Mesendoderm (in vitro differentiated cells): ENCODE measurements around the gene FEM1C.

ENCODE experiments used
- DNase-seq: peaks from one replicate; pipeline ENCODE4 v3.0.0; 2013
- H2AK5ac ChIP-seq: 2 replicates; pipeline ENCODE4 v1.6.1; 2013; ENCODE audit warnings: low read length, inconsistent platforms
- H2BK120ac ChIP-seq: 2 replicates; pipeline ENCODE4 v1.6.1; 2013; ENCODE audit warnings: low read depth, mild to moderate bottlenecking, low read length, moderate library complexity, mixed read lengths
- H2BK15ac ChIP-seq: replicated peaks from 2 replicates; pipeline ENCODE4 v1.6.1; 2013; ENCODE audit warnings: low read depth, mild to moderate bottlenecking, moderate library complexity
- H2BK5ac ChIP-seq: 2 replicates; pipeline ENCODE4 v1.6.1; 2013; ENCODE audit warnings: low read length, inconsistent platforms
- H3K18ac ChIP-seq: 2 replicates; pipeline ENCODE4 v1.6.1; 2013; ENCODE audit warnings: mild to moderate bottlenecking, low read length, mixed read lengths
- H3K23ac ChIP-seq: one replicate; pipeline ENCODE4 v1.6.1; 2013; ENCODE audit warnings: low read length
- H3K27ac ChIP-seq: 2 replicates; pipeline ENCODE4 v1.5.1; 2013; ENCODE audit warnings: low read depth, mild to moderate bottlenecking, inconsistent platforms, low read length, moderate library complexity
- H3K27me3 ChIP-seq: 2 replicates; pipeline ENCODE4 v1.6.1; 2013; ENCODE audit warnings: low read length, control low read depth, mild to moderate bottlenecking, inconsistent platforms; ENCODE audit not compliant: insufficient read depth, poor library complexity
- H3K36me3 ChIP-seq: 2 replicates; pipeline ENCODE4 v1.6.1; 2013; ENCODE audit warnings: low read length, inconsistent platforms; ENCODE audit not compliant: control insufficient read depth, insufficient read depth
- H3K4ac ChIP-seq: one replicate; pipeline ENCODE4 v1.6.1; 2013; ENCODE audit warnings: low read depth, mild to moderate bottlenecking, low read length, moderate library complexity
- H3K4me1 ChIP-seq: 2 replicates; pipeline ENCODE4 v1.6.1; 2013; ENCODE audit warnings: low read depth, low read length, inconsistent platforms; ENCODE audit not compliant: control insufficient read depth
- H3K4me2 ChIP-seq: 2 replicates; pipeline ENCODE4 v1.6.1; 2013; ENCODE audit warnings: low read length
- H3K4me3 ChIP-seq: 2 replicates; pipeline ENCODE4 v1.5.1; 2013; ENCODE audit warnings: mild to moderate bottlenecking, low read length
- H3K56ac ChIP-seq: one replicate; pipeline ENCODE4 v1.6.1; 2013; ENCODE audit warnings: low read length
- H3K79me1 ChIP-seq: 2 replicates; pipeline ENCODE4 v1.6.1; 2013; ENCODE audit warnings: low read length, inconsistent platforms
- H3K79me2 ChIP-seq: 2 replicates; pipeline ENCODE4 v1.6.1; 2013; ENCODE audit warnings: mild to moderate bottlenecking, low read length; ENCODE audit not compliant: control insufficient read depth, insufficient read depth
- H3K9ac ChIP-seq: 2 replicates; pipeline ENCODE4 v1.6.1; 2013; ENCODE audit warnings: low read length, inconsistent platforms
- H4K5ac ChIP-seq: one replicate; pipeline ENCODE4 v1.6.1; 2013; ENCODE audit warnings: low read length
- H4K8ac ChIP-seq: one replicate; pipeline ENCODE4 v1.6.1; 2013; ENCODE audit warnings: low read depth, mild to moderate bottlenecking, control low read depth, low read length, moderate library complexity
- WGBS: extraction: QIAGEN DNeasy Blood & Tissue Kit; methylation state at CpG from one replicate; pipeline ENCODE4 v1.1.7; 2013; ENCODE audit warnings: low lambda C conversion rate, missing lambda C conversion rate; ENCODE audit not compliant: insufficient coverage; ENCODE audit errors: extremely low coverage; 5-methylcytosine and 5-hydroxymethylcytosine counted together

The FEM1C gene

DNA sequence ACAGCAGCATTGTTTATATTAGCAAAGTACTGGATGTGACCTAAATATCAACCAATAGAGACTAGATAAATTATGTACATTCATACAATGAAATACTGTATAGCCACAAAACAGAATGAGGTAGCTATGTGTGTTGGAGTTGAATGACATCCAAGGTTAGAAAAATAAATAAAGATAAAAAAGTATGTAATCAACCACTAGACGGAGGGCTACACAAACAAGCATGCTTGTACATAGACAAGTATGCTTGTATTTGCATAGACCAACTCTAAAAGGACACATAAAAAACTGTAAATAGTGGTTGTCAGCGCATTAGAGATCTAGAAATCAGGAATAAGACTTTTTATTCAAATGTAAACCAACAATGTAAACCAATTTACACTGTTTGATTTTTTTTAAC lies 3.0 kb downstream of the FEM1C start:
- H3K27me3 ChIP-seq, result no peaks in the 10 kb centered on the region
- no peak overlapping the region for H3K56ac ChIP-seq
- no peak overlapping the region for H3K4ac ChIP-seq
- no peak for DNase-seq
- H3K4me3 ChIP-seq, result no peak overlapping the region
- peaks cover 54% of the 10 kb centered on the region for H3K79me2 ChIP-seq
- H2BK5ac ChIP-seq, result no peak overlapping the region
- H3K23ac ChIP-seq, result no peak overlapping the region
- H3K27ac ChIP-seq, result no peak overlapping the region
- H2AK5ac ChIP-seq, result no peak overlapping the region
- H2BK120ac ChIP-seq, result no peak overlapping the region
- no peak overlapping the region for H3K4me2 ChIP-seq
- no peaks in the 10 kb centered on the region for H3K4me1 ChIP-seq
- H3K36me3 ChIP-seq, result no peaks in the 10 kb centered on the region
- no peak overlapping the region for H4K5ac ChIP-seq
- H3K18ac ChIP-seq, result no peak overlapping the region
- H4K8ac ChIP-seq, result no peak overlapping the region
- WGBS, result no CpG with 5 or more reads among the region's 2 CpGs
- H2BK15ac ChIP-seq, result no peak overlapping the region
- H3K9ac ChIP-seq, result no peak overlapping the region
- peaks cover 11% of the 10 kb centered on the region for H3K79me1 ChIP-seq

DNA sequence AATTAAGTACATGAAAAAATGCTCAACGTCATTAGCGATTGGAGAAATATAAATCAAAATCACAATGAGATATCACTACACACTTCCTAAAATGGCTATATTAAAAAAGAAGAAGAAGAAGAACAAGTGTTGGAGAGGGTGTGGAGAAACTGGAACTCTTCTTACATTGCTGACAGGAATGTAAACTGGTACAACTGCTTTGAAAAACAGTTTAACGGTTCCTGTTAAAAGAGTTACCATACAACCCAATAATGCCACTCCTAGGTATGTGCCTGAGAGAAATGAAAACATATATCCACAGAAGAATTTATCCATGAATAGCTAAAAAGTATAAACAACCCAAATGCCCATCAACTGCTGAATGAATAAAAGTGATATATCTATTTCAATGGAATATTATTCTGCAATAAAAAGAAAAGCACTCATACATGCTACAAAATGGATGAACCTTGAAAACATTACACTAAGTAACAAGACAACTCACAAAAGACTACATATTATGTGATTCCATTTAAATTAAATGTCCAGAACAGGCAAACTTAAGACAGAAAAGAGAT lies 9.0 kb downstream of the FEM1C start:
- H3K9ac ChIP-seq, result no peak overlapping the region
- no peak overlapping the region for H4K5ac ChIP-seq
- no peaks in the 10 kb centered on the region for H3K27me3 ChIP-seq
- H3K36me3 ChIP-seq, result no peaks in the 10 kb centered on the region
- peaks cover 50% of the 10 kb centered on the region for H3K79me2 ChIP-seq
- no peak overlapping the region for H3K23ac ChIP-seq
- H2BK15ac ChIP-seq, result no peak overlapping the region
- H3K4me1 ChIP-seq, result no peaks in the 10 kb centered on the region
- H2BK5ac ChIP-seq, result no peak overlapping the region
- no peak overlapping the region for H3K4me3 ChIP-seq
- H2BK120ac ChIP-seq, result no peak overlapping the region
- H3K18ac ChIP-seq, result no peak overlapping the region
- no peak overlapping the region for H3K27ac ChIP-seq
- DNase-seq, result no peak
- no peak overlapping the region for H4K8ac ChIP-seq
- H3K79me1 ChIP-seq, result peaks cover 11% of the 10 kb centered on the region
- H3K4ac ChIP-seq, result no peak overlapping the region
- no peak overlapping the region for H3K4me2 ChIP-seq
- H2AK5ac ChIP-seq, result no peak overlapping the region
- no peak overlapping the region for H3K56ac ChIP-seq
- no CpG with 5 or more reads among the region's 3 CpGs for WGBS

DNA sequence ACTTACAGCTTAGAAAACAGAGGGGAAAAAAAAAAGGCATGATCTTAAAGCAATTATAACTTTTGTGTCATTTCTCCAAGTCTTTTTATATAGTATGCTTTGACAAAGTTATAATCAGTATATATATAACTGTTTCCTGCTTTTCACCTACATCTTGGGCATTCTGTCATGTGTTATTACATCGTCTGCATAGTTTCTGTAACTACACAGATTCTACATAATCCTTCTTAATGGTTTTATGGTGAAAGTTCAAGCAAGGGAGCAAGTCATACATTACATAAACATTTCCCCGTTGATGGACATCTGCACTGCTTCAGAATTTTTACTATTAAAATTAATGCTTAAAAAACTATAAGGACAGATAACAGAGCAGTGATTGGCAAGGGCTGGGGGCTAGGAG lies 12.1 kb downstream of the FEM1C start:
- Histone ChIP-seq H3K4me2 (no peak overlapping the region), H4K8ac (no peak overlapping the region), H3K9ac (no peak overlapping the region), H4K5ac (no peak overlapping the region), H3K36me3 (no peaks in the 10 kb centered on the region), H3K23ac (no peak overlapping the region), H3K4me3 (no peak overlapping the region), H3K18ac (no peak overlapping the region), H3K27me3 (no peaks in the 10 kb centered on the region), H2BK5ac (no peak overlapping the region), H2BK15ac (no peak overlapping the region), H3K56ac (no peak overlapping the region), H2AK5ac (no peak overlapping the region), H3K27ac (no peak overlapping the region), H3K4me1 (no peaks in the 10 kb centered on the region), H3K4ac (no peak overlapping the region), H3K79me2 (peaks cover 32% of the 10 kb centered on the region), H2BK120ac (no peak overlapping the region), H3K79me1 (peaks cover 7% of the 10 kb centered on the region)
- WGBS, result no CpG with 5 or more reads among the region's 2 CpGs
- no peak for DNase-seq

DNA sequence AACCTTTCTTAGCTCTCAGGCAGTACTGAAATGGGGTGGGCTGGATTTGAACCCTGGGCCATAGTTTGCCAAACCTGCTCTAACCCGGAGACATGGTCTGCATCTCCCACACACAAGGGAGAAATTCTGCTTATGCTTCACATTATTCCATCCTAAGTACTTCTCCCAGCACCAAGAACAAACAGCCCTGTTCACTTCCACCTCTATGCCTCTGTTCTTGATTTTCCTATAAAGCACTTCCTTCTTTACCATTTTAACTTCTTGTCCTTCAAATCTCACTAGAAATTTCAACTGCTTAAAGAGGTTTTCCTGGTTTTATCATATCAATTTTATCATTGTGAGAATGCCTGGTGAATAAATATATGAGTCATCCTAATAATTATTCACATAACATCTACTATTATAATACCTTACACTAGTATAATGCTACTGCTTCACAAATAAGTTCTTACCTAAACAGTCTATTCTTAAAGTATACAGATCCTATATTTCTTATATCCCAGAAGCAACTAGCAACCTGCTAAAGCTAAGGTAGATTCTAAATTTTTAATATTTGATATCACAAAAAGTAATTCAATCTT lies 12.7 kb downstream of the FEM1C start:
- Histone ChIP-seq H2BK15ac (no peak overlapping the region), H2BK120ac (no peak overlapping the region), H3K9ac (no peak overlapping the region), H3K4me2 (no peak overlapping the region), H3K23ac (no peak overlapping the region), H3K79me2 (peaks cover 26% of the 10 kb centered on the region), H2AK5ac (no peak overlapping the region), H3K4me1 (no peaks in the 10 kb centered on the region), H4K5ac (no peak overlapping the region), H2BK5ac (no peak overlapping the region), H3K79me1 (peaks cover 3% of the 10 kb centered on the region), H3K36me3 (no peaks in the 10 kb centered on the region), H4K8ac (no peak overlapping the region), H3K27ac (no peak overlapping the region), H3K4ac (no peak overlapping the region), H3K27me3 (no peaks in the 10 kb centered on the region), H3K56ac (no peak overlapping the region), H3K18ac (no peak overlapping the region), H3K4me3 (no peak overlapping the region)
- WGBS, result no CpG with 5 or more reads among the region's 1 CpG
- no peak for DNase-seq

DNA sequence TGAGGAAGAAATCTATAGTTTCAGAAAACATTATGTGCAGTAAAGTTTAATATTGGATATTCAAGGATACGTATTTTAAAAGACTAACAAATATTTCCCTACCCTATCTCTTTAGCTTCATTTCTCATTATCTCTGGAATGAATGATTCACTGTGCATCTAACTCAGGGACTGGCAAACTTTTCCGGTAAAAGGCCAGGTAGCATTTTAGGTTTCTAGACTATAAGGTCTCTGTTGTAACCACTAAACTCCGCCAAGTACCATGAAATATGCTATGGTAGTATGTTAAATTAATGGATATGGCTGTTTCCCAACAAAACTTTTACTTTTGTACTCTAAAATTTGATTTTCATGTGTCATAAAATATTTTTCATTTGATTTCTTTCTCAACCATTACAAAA lies 13.2 kb downstream of the FEM1C start:
- Histone ChIP-seq H3K79me1 (peaks cover 4% of the 10 kb centered on the region), H3K4ac (no peak overlapping the region), H3K27ac (no peak overlapping the region), H4K5ac (no peak overlapping the region), H3K4me1 (no peaks in the 10 kb centered on the region), H3K36me3 (no peaks in the 10 kb centered on the region), H2BK15ac (no peak overlapping the region), H3K27me3 (no peaks in the 10 kb centered on the region), H3K4me3 (no peak overlapping the region), H3K4me2 (no peak overlapping the region), H2BK120ac (no peak overlapping the region), H3K18ac (no peak overlapping the region), H2BK5ac (no peak overlapping the region), H2AK5ac (no peak overlapping the region), H3K56ac (no peak overlapping the region), H3K9ac (no peak overlapping the region), H4K8ac (no peak overlapping the region), H3K79me2 (peaks cover 21% of the 10 kb centered on the region), H3K23ac (no peak overlapping the region)
- DNase-seq, result no peak
- WGBS, result no CpG with 5 or more reads among the region's 3 CpGs

DNA sequence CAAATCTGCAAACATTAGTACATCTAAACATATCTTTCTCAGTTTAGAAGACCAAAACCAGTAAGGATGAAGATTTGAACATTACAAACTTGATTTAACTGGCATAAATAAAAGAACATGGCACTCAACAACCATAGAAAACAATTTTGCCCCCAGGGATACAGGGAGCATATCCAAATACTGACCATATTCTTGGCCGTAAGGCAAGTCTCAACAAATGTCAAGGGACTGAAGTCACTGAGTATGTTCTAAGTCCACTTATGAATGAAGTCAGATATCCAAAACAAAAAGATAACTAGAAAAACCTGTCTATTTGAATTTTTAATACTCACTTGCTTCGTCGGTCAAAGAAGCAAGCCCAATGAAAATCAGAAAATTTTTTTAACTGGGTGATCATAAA lies 14.1 kb downstream of the FEM1C start:
- no peak overlapping the region for H4K8ac ChIP-seq
- H3K4me1 ChIP-seq, result no peaks in the 10 kb centered on the region
- H3K27me3 ChIP-seq, result no peaks in the 10 kb centered on the region
- H2BK120ac ChIP-seq, result no peak overlapping the region
- no peak overlapping the region for H3K56ac ChIP-seq
- H3K9ac ChIP-seq, result no peak overlapping the region
- no CpG with 5 or more reads among the region's 3 CpGs for WGBS
- H3K79me1 ChIP-seq, result peaks cover 2% of the 10 kb centered on the region
- H3K36me3 ChIP-seq, result no peaks in the 10 kb centered on the region
- no peak overlapping the region for H2AK5ac ChIP-seq
- no peak overlapping the region for H3K23ac ChIP-seq
- H2BK5ac ChIP-seq, result no peak overlapping the region
- H3K18ac ChIP-seq, result no peak overlapping the region
- no peak overlapping the region for H3K4me2 ChIP-seq
- no peak overlapping the region for H2BK15ac ChIP-seq
- no peak overlapping the region for H4K5ac ChIP-seq
- H3K4me3 ChIP-seq, result no peak overlapping the region
- no peak overlapping the region for H3K4ac ChIP-seq
- DNase-seq, result no peak
- H3K79me2 ChIP-seq, result peaks cover 15% of the 10 kb centered on the region
- no peak overlapping the region for H3K27ac ChIP-seq
